Measurements from ENCODE around the gene USP49. TPM values are rescaled to one million over a fixed set of nuclear protein-coding genes. Genes with fewer than 3 reads are reported as not detected.

The USP49 gene
- total and polyA plus RNA-seq, 10 of the 15 experiments (the other 5 are each of a cell fraction or from before 2014, with no cell fraction given), result 1.0 to 7.7 (median 4.3) TPM

DNA sequence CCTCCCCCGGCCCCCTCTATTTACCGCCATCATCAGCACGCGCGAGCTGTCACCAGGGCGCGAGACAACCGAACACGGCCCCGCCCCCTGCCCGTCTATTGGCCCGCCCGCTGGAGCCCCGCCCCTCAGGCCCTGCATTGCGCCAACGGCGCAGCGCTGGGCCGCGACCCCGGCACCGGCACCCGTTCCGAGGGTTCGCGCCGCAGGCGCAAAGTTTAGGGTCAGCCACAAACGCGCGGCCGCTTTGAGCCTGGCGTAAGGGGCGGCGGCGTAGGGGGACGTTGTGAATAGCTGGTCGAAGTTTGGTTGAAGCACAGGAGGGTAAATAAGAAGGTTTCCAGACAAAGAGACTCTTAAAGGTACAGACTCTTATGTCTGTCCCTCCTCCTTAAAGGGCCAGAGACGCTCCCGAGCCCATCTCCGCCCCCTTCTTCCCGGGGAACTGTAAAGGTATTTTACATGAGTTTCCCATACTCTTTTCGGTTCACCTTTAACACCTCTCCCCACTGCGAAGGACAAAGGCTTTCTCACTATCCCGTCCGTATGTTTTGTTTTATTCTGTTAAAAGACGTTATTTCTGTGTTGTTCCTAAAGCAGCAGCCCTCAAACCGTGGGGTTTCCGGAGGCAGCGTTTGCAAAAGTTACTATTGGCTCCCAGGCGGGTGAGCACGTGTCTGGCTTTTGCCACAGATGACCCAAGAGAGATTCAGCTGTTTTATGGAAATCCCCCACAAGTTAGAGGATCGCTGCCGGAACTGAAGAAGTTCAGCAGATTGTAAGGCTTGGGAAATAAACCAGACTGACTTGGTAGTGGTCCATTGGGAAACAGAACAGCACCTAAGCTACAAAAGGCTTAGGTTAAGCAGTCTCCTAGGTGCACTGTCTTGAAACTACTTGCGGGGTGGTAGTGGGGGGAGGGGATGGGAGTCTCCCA, at the start of gene USP49 (continued):
- TF ChIP-seq, protein P1, sequence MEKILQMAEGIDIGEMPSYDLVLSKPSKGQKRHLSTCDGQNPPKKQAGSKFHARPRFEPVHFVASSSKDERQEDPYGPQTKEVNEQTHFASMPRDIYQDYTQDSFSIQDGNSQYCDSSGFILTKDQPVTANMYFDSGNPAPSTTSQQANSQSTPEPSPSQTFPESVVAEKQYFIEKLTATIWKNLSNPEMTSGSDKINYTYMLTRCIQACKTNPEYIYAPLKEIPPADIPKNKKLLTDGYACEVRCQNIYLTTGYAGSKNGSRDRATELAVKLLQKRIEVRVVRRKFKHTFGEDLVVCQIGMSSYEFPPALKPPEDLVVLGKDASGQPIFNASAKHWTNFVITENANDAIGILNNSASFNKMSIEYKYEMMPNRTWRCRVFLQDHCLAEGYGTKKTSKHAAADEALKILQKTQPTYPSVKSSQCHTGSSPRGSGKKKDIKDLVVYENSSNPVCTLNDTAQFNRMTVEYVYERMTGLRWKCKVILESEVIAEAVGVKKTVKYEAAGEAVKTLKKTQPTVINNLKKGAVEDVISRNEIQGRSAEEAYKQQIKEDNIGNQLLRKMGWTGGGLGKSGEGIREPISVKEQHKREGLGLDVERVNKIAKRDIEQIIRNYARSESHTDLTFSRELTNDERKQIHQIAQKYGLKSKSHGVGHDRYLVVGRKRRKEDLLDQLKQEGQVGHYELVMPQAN (conservative IDR thresholded peaks at IDR 0.05), result peak; percentile 85
- TF ChIP-seq FOXM1 (IDR thresholded peaks at IDR 0.05; ENCODE audit: low read depth, low read length), result no peak
- TF ChIP-seq LARP7 (IDR thresholded peaks at IDR 0.05), result peak; percentile 73; the same call in 1 of the 2 replicates
- TF ChIP-seq NR2F1 (conservative IDR thresholded peaks at IDR 0.05), result peak; percentile 78
- peak; percentile 75 for TF ChIP-seq POLR2A (IDR thresholded peaks at IDR 0.05; ENCODE audit: low read depth, low read length)

DNA sequence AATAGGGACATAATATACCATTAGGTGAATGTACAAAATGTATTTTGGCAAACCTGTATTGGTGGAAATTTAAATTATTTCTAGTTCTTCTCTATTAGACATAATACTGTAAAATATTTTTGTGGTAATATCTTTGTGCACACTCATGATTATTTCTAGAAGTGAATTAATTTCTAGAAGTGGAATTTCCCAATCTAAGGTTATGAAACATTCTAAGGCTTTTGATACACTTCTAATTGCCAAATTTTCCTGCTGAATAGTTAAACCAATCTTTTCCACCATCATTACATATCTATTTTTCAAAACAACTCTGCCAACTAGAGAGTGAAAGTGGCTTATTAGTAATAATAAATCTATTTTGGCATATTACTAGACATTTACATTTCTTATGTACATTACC, 48.3 kb upstream of the USP49 start:
- no peak for FAIRE-seq
- POLR2A ChIA-PET, result interaction anchor here (1.1 kb wide), 1 partner anchor 101 kb away, joined by 3 read pairs; no protein-coding TSS in a partner anchor
- BruUV-seq (replicated peaks), result no TSS peak
- in situ Hi-C loops (cut with MboI) (no loop called here), intact Hi-C loops (cut with micrococcal nuclease; ENCODE audit: unreplicated experiment) (loop anchor here (5.0 kb wide), 2 partner anchors 84 to 269 kb away; no protein-coding TSS in a partner anchor)
- SMC1A ChIA-PET (ENCODE audit: uncharacterized antibody, unreplicated experiment), result interaction anchor here (1.6 to 12.4 kb wide), 3 partner anchors 11 to 102 kb away, joined by 4 to 138 read pairs (median 6); partner anchors contain the start of gene TAF8
- Histone ChIP-seq H3K4me2 (ENCODE audit: control insufficient read depth, insufficient read depth) (no peak overlapping the region), H3K9me3 (replicated peaks; ENCODE audit: control insufficient read depth, insufficient read depth, low read length) (no peaks in the 10 kb centered on the region), H4K20me1 (ENCODE audit: control insufficient read depth, insufficient read depth) (no peaks in the 10 kb centered on the region), H3K27me3 (replicated peaks in 1 of 2; ENCODE audit: control insufficient read depth in 2 of 2, insufficient read depth in 2 of 2, low read length in 1 of 2) (no peaks in the 10 kb centered on the region), H3K9ac (ENCODE audit: control insufficient read depth, insufficient read depth, low read length) (no peak overlapping the region), H2AFZ (ENCODE audit: control insufficient read depth, low read depth, low read length) (no peak overlapping the region), H3K27ac (ENCODE audit: control insufficient read depth, insufficient read depth) (no peak overlapping the region), H3K36me3 (ENCODE audit: control insufficient read depth in 2 of 2, insufficient read depth in 2 of 2, low read length in 1 of 2) (no peaks in the 10 kb centered on the region; a peak in 1 of 4 replicates), H3K4me3 (no peak overlapping the region), H3K79me2 (ENCODE audit: control insufficient read depth, insufficient read depth, low read length) (peaks cover 30% of the 10 kb centered on the region), H3K4me1 (ENCODE audit: control insufficient read depth, insufficient read depth, low read length) (peaks cover 22% of the 10 kb centered on the region)
- RAD21 ChIA-PET (ENCODE audit: unreplicated experiment), result interaction anchor here (6.4 kb wide), 1 partner anchor 98 kb away, joined by 69 read pairs; no protein-coding TSS in a partner anchor
- no peak for ATAC-seq
- no peak for DNase-seq (ENCODE audit: low read depth, low spot score)
- CTCF ChIA-PET, result interaction anchor here (1.6 to 12.4 kb wide), 2 partner anchors 29 to 101 kb away, joined by 3 to 193 read pairs; no protein-coding TSS in a partner anchor
- TF ChIP-seq CREB1 (IDR thresholded peaks at IDR 0.05; ENCODE audit: low read depth) (no peak), POLR2AphosphoS2 (IDR thresholded peaks at IDR 0.05; ENCODE audit: low read depth, low read length) (no peak), NFIC (IDR thresholded peaks at IDR 0.05; ENCODE audit: low read depth, low read length) (no peak), JUNB (IDR thresholded peaks at IDR 0.05) (no peak), POU2F2 (IDR thresholded peaks at IDR 0.05; ENCODE audit: borderline replicate concordance, low read depth, low read length) (no peak), ZZZ3 (IDR thresholded peaks at IDR 0.05; ENCODE audit: control insufficient read depth, insufficient read length, low read depth) (no peak), RFX5 (IDR thresholded peaks at IDR 0.05; ENCODE audit: low read depth, low read length) (no peak), FOXK2 (IDR thresholded peaks at IDR 0.05) (no peak), HDAC6 (IDR thresholded peaks at IDR 0.05; ENCODE audit: unreplicated experiment) (no peak), MEF2A (IDR thresholded peaks at IDR 0.05; ENCODE audit: insufficient read depth, low read depth, low read length) (no peak)
- TF ChIP-seq, protein P2, sequence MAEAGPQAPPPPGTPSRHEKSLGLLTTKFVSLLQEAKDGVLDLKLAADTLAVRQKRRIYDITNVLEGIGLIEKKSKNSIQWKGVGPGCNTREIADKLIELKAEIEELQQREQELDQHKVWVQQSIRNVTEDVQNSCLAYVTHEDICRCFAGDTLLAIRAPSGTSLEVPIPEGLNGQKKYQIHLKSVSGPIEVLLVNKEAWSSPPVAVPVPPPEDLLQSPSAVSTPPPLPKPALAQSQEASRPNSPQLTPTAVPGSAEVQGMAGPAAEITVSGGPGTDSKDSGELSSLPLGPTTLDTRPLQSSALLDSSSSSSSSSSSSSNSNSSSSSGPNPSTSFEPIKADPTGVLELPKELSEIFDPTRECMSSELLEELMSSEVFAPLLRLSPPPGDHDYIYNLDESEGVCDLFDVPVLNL (IDR thresholded peaks at IDR 0.05; ENCODE audit: low read depth, low read length), result no peak
- TF ChIP-seq, protein P3, sequence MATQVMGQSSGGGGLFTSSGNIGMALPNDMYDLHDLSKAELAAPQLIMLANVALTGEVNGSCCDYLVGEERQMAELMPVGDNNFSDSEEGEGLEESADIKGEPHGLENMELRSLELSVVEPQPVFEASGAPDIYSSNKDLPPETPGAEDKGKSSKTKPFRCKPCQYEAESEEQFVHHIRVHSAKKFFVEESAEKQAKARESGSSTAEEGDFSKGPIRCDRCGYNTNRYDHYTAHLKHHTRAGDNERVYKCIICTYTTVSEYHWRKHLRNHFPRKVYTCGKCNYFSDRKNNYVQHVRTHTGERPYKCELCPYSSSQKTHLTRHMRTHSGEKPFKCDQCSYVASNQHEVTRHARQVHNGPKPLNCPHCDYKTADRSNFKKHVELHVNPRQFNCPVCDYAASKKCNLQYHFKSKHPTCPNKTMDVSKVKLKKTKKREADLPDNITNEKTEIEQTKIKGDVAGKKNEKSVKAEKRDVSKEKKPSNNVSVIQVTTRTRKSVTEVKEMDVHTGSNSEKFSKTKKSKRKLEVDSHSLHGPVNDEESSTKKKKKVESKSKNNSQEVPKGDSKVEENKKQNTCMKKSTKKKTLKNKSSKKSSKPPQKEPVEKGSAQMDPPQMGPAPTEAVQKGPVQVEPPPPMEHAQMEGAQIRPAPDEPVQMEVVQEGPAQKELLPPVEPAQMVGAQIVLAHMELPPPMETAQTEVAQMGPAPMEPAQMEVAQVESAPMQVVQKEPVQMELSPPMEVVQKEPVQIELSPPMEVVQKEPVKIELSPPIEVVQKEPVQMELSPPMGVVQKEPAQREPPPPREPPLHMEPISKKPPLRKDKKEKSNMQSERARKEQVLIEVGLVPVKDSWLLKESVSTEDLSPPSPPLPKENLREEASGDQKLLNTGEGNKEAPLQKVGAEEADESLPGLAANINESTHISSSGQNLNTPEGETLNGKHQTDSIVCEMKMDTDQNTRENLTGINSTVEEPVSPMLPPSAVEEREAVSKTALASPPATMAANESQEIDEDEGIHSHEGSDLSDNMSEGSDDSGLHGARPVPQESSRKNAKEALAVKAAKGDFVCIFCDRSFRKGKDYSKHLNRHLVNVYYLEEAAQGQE (IDR thresholded peaks at IDR 0.05; ENCODE audit: low read depth, low read length), result no peak

Measured in GM12878 (cell line).